ENCODE results near the gene PIP4K2A.

GRCh38 chr10:22626784-22627183, 87.6 kb downstream of the PIP4K2A start:
- no peak for TF ChIP-seq EZH2 (IDR thresholded peaks at IDR 0.05; ENCODE audit: low read length, unreplicated experiment)
- TF ChIP-seq, protein P1, sequence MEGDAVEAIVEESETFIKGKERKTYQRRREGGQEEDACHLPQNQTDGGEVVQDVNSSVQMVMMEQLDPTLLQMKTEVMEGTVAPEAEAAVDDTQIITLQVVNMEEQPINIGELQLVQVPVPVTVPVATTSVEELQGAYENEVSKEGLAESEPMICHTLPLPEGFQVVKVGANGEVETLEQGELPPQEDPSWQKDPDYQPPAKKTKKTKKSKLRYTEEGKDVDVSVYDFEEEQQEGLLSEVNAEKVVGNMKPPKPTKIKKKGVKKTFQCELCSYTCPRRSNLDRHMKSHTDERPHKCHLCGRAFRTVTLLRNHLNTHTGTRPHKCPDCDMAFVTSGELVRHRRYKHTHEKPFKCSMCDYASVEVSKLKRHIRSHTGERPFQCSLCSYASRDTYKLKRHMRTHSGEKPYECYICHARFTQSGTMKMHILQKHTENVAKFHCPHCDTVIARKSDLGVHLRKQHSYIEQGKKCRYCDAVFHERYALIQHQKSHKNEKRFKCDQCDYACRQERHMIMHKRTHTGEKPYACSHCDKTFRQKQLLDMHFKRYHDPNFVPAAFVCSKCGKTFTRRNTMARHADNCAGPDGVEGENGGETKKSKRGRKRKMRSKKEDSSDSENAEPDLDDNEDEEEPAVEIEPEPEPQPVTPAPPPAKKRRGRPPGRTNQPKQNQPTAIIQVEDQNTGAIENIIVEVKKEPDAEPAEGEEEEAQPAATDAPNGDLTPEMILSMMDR (conservative IDR thresholded peaks at IDR 0.05; ENCODE audit: low read depth, low read length) = no peak
- TF ChIP-seq EZH2phosphoT487 (IDR thresholded peaks at IDR 0.05; ENCODE audit: borderline replicate concordance, low read length) = no peak

Measured in PC-3 (cell line).